NCI-H82 (cell line): Measurements from ENCODE around the gene PMF1.

Source experiments
- DNase-seq: peaks from one replicate; lab custom pipeline; 2025; lab: John Stamatoyannopoulos, UW

Gene PMF1

GRCh38 chr1:156236164-156236563 is 23.4 kb downstream of the PMF1 start:
- no peak for DNase-seq

GRCh38 chr1:156238248-156238647 is 25.4 kb downstream of the PMF1 start:
- DNase-seq, result no peak

GRCh38 chr1:156241311-156241811 is 28.6 kb downstream of the PMF1 start:
- no peak for DNase-seq

- DNase-seq, result no peak
Observed at GRCh38 chr1:156241926-156242325, 29.1 kb downstream of the PMF1 start, which contains the start of gene BGLAP. Gene BGLAP (plus strand): TSS chr1:156242184. CDS start chr1:156242232, 48 bp downstream.

GRCh38 chr1:156242738-156243137 is 29.9 kb downstream of the PMF1 start:
- DNase-seq, result no peak

- no peak for DNase-seq
Observed at GRCh38 chr1:156244126-156244525, 31.3 kb downstream of the PMF1 start.

GRCh38 chr1:156244712-156245111 is 31.9 kb downstream of the PMF1 start:
- DNase-seq, result no peak

GRCh38 chr1:156245451-156246232 is 32.8 kb downstream of the PMF1 start:
- DNase-seq, result peak; percentile 63

GRCh38 chr1:156246241-156246780 is 33.5 kb downstream of the PMF1 start:
- DNase-seq, result peak; percentile 74

- DNase-seq, result peak; percentile 74
Observed at GRCh38 chr1:156246781-156247459, 34.1 kb downstream of the PMF1 start.

GRCh38 chr1:156247460-156248322 is 34.9 kb downstream of the PMF1 start, which contains the start of gene PAQR6:
Gene PAQR6 (minus strand): TSS chr1:156248056. CDS start chr1:156246731, 1,325 bp downstream.
- DNase-seq, result peak; percentile 51

- DNase-seq, result peak; percentile 47
Observed at GRCh38 chr1:156248323-156248683, 35.5 kb downstream of the PMF1 start.

- no peak for DNase-seq
Observed at GRCh38 chr1:156249593-156249992, 36.8 kb downstream of the PMF1 start.

- DNase-seq, result no peak
Observed at GRCh38 chr1:156251527-156251926, 38.7 kb downstream of the PMF1 start.

- no peak for DNase-seq
Observed at GRCh38 chr1:156253634-156254033, 40.8 kb downstream of the PMF1 start.

- no peak for DNase-seq
Observed at GRCh38 chr1:156257711-156258110, 44.9 kb downstream of the PMF1 start.

- DNase-seq, result no peak
Observed at GRCh38 chr1:156258859-156259258, 46.1 kb downstream of the PMF1 start.

GRCh38 chr1:156259805-156260204 is 47.0 kb downstream of the PMF1 start:
- DNase-seq, result no peak

- DNase-seq, result no peak
Observed at GRCh38 chr1:156260896-156261295, 48.1 kb downstream of the PMF1 start.

- DNase-seq, result no peak
Observed at GRCh38 chr1:156262461-156263287, 49.9 kb downstream of the PMF1 start.

GRCh38 chr1:156263288-156263655 is 50.5 kb downstream of the PMF1 start:
- DNase-seq, result no peak
